IPS-18c (cell line): ENCODE results near the gene NRG2.

Experiments used
- H3K4me3 ChIP-seq: 2 replicates; pipeline ENCODE4 v1.7.0; 2013; ENCODE audit warnings: low read depth, mild to moderate bottlenecking, low read length, moderate library complexity; ENCODE audit not compliant: insufficient read depth
- H3K9me3 ChIP-seq: one replicate; pipeline ENCODE4 v1.6.1; 2013; ENCODE audit warnings: mild to moderate bottlenecking, low read length, moderate library complexity; ENCODE audit not compliant: control insufficient read depth, insufficient read depth

Gene NRG2

GRCh38 chr5:139994234-139994633, 48.9 kb downstream of the NRG2 start:
- H3K9me3 ChIP-seq: no peaks in the 10 kb centered on the region
- no peak overlapping the region for H3K4me3 ChIP-seq

- H3K9me3 ChIP-seq: no peaks in the 10 kb centered on the region
- no peak overlapping the region for H3K4me3 ChIP-seq
Observed at GRCh38 chr5:139985733-139986132, 57.4 kb downstream of the NRG2 start.

GRCh38 chr5:139985290-139985689, 57.8 kb downstream of the NRG2 start:
- no peak overlapping the region for H3K4me3 ChIP-seq
- no peaks in the 10 kb centered on the region for H3K9me3 ChIP-seq

GRCh38 chr5:139984816-139985215, 58.3 kb downstream of the NRG2 start:
- H3K9me3 ChIP-seq: no peaks in the 10 kb centered on the region
- no peak overlapping the region for H3K4me3 ChIP-seq

GRCh38 chr5:139982975-139983240, 60.2 kb downstream of the NRG2 start:
- no peak overlapping the region for H3K4me3 ChIP-seq
- H3K9me3 ChIP-seq: no peaks in the 10 kb centered on the region

- Histone ChIP-seq H3K9me3 (no peaks in the 10 kb centered on the region), H3K4me3 (no peak overlapping the region)
Observed at GRCh38 chr5:139982157-139982974, 60.7 kb downstream of the NRG2 start.

GRCh38 chr5:139980765-139981164, 62.3 kb downstream of the NRG2 start:
- no peak overlapping the region for H3K4me3 ChIP-seq

GRCh38 chr5:139979943-139980342, 63.2 kb downstream of the NRG2 start:
- H3K4me3 ChIP-seq: no peak overlapping the region
- H3K9me3 ChIP-seq: no peaks in the 10 kb centered on the region

More at GRCh38 chr5:139980765-139981164, 62.3 kb downstream of the NRG2 start:
- H3K9me3 ChIP-seq: no peaks in the 10 kb centered on the region

GRCh38 chr5:139979518-139979917, 63.6 kb downstream of the NRG2 start:
- H3K9me3 ChIP-seq: no peaks in the 10 kb centered on the region
- no peak overlapping the region for H3K4me3 ChIP-seq

GRCh38 chr5:139976703-139977102, 66.4 kb downstream of the NRG2 start:
- Histone ChIP-seq H3K4me3 (no peak overlapping the region), H3K9me3 (no peaks in the 10 kb centered on the region)

- Histone ChIP-seq H3K4me3 (no peak overlapping the region), H3K9me3 (no peaks in the 10 kb centered on the region)
Observed at GRCh38 chr5:139975942-139976341, 67.2 kb downstream of the NRG2 start.

- H3K4me3 ChIP-seq: no peak overlapping the region
Observed at GRCh38 chr5:139975306-139975705, 67.8 kb downstream of the NRG2 start.

GRCh38 chr5:139974661-139975060, 68.4 kb downstream of the NRG2 start:
- H3K9me3 ChIP-seq: no peaks in the 10 kb centered on the region

More at GRCh38 chr5:139975306-139975705, 67.8 kb downstream of the NRG2 start:
- H3K9me3 ChIP-seq: no peaks in the 10 kb centered on the region

GRCh38 chr5:139971202-139971725, 71.8 kb downstream of the NRG2 start:
- Histone ChIP-seq H3K4me3 (no peak overlapping the region), H3K9me3 (no peaks in the 10 kb centered on the region)

More at GRCh38 chr5:139974661-139975060, 68.4 kb downstream of the NRG2 start:
- no peak overlapping the region for H3K4me3 ChIP-seq

GRCh38 chr5:139969318-139969717, 73.8 kb downstream of the NRG2 start:
- no peak overlapping the region for H3K4me3 ChIP-seq
- H3K9me3 ChIP-seq: no peaks in the 10 kb centered on the region

GRCh38 chr5:139968547-139969261, 74.4 kb downstream of the NRG2 start:
- Histone ChIP-seq H3K9me3 (no peaks in the 10 kb centered on the region), H3K4me3 (no peak overlapping the region)

- H3K4me3 ChIP-seq: no peak overlapping the region
- no peaks in the 10 kb centered on the region for H3K9me3 ChIP-seq
Observed at GRCh38 chr5:139967353-139967752, 75.7 kb downstream of the NRG2 start.

- H3K9me3 ChIP-seq: no peaks in the 10 kb centered on the region
- no peak overlapping the region for H3K4me3 ChIP-seq
Observed at GRCh38 chr5:139966856-139967255, 76.2 kb downstream of the NRG2 start.
